Measurements from ENCODE around the gene SH3PXD2A.
"Not testable (repeated sequence)": the region's sequence is repeated elsewhere in the genome, so short reads cannot be mapped to it uniquely, and the experiment has no call there.

Gene SH3PXD2A

DNA sequence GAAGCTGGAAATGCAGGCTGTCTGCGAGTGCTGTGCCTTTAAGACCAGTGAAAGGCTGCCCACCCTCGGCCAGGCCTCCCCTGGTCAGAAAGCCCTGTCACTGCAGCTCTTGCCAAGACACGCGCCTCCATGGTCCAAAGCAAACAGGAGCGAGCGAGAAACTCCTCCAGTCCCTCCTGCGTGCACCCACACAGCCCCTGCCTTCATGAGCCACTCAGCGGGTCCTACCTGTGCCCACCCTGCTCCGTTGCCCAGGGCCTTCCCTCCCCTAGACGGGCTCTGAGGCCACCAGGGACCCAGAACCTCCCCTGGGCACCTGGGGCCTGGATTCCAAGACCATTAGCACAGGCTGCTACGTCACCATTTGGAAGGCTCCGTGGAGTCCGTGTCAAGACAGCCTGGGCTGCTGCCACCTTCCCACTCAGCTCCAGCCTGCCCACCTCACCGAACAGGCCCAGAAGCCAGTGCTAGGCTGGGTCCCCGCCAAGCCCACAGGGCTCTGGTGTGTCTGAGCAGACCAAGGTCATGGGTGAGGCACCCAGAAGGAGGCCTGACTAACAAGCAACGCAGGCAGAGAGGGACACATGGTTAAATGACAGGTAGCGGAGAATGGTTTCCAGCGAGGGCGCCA lies 217.3 kb downstream of the SH3PXD2A start:
- no peak for DNase-seq

DNA sequence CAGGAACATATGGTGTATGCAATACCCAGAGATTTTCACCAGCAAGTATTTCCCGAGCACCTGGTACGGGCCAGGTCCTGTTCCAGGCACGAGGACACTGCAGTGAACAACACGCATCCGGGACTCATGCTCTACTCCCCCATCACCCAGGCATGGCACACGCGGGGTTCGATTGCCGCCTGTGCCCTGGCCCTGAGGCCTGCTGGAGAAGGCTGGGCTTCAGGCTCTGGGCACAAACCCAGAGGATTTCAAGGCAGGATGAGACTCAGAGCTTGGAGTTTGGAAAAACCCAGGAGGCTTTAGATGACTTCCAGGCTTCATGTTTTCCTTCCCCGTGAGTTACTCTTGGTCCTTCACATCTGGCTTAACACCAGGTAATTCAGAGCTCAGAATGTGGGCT lies 218.4 kb downstream of the SH3PXD2A start:
- DNase-seq: no peak

DNA sequence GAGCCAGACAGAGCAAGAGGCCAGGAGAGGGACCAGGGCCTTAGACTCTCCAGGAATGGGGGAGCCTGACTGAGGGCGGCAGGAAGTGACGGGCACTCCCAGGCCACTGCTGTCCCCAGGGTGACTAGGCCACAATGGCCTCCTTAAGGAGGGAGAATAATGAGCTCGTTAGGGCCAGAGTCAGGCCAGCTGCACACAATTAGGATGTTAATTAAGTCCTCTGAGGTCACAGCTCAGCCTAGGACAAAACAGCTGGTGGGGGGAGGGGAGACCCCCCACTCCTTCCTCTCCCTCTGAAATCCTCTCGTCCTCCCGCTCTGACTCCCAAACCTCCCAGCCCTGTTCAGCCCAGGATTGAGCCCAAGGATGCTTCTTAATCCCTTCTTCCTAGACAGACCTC lies 218.9 kb downstream of the SH3PXD2A start:
- no peak for DNase-seq

DNA sequence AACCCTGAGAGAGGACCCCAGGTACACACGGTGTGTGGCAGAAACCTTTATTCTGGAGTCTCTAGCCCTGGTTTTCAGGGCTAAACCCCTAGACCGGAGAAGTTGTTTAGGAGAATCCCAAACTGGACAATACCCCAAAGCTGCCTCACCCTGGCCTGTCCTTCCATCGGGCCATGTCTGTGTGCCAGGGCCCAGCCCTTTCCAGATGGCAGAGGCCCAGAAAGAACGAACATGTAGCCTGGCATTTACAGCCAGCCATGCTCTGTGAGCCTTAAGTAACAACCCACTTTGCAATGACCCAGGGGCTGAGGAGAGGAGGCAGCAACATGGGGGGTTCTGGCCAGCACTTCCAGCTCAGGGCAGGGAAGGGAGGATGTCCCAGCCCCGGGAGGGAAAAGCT lies 219.8 kb downstream of the SH3PXD2A start:
- no peak for DNase-seq

DNA sequence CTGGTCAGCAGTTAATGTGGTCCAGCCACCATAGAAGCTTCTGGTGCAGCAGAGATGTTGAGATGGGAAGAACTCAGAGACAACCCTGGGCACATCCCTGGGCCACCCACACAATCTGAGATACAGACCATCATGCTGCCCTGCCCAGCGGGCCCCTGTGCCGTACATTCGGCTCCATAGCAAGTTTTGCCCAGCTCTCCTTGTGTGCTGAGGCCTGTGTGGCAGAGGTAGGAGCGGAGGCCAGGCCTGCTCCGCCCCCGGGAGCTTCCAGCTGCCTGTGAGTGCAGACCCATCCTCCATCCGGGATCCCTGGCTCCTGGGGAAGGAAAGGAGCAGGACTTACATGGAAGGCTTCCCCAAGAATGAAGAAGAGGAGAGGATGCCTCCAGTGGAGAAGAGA lies 221.5 kb downstream of the SH3PXD2A start:
- DNase-seq: no peak

DNA sequence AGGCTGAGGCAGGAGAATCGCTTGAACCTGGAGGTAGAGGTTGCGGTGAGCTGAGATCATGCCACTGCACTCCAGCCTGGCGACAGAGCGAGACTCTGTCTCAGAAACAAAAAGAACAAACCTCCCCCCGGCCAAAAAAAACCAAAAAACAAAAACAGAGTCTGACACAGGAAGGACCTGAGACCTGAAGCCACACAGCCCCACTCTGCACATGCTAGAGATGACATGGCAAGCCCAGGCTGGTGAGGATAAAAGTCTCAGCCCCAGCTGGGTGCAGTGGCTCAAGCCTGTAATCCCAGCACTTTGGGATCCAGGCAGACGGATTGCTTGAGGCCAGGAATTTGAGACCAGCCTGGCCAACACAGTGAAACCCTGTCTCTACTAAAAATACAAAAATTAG lies 222.5 kb downstream of the SH3PXD2A start:
- DNase-seq: not testable (repeated sequence)

DNA sequence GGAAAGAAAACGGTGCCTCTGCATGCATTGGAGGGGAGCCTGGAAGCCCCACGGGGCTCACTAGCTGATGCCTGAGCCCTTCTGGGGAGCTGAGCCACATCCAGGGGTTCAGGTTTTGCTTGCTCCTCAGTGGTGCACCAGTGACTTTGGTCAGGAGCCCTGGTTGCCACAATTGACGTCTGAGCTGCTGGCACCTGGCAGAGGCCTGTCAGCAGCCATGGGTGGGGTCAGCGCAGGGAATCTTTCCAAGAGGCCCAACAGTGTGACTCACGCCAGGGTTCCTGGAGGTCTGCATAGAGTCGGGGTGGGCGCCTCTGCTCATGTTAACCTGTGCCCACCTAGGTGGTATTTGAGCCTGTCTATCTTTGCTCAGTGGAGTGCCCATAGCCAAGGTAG lies 223.1 kb downstream of the SH3PXD2A start:
- no peak for DNase-seq

DNA sequence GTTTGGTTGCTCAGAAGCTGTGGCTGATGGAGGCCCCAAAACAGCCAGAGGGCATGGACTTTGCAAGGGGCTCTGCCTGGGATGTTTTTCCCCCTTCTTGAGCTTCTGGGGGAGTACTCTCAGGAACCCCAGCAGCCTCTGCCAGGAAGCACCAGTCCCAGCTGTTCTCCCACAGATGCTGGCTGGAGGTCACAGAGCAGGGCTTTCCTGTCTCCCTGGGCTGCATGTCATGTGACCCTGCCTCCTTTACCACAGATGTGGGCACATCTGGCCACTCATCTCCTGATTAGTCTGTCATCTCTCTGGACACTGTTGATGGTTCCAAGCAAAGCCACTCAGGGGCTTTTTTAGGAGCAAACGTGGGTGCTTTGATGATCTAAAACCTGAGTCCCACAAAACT lies 225.2 kb downstream of the SH3PXD2A start:
- DNase-seq: no peak

DNA sequence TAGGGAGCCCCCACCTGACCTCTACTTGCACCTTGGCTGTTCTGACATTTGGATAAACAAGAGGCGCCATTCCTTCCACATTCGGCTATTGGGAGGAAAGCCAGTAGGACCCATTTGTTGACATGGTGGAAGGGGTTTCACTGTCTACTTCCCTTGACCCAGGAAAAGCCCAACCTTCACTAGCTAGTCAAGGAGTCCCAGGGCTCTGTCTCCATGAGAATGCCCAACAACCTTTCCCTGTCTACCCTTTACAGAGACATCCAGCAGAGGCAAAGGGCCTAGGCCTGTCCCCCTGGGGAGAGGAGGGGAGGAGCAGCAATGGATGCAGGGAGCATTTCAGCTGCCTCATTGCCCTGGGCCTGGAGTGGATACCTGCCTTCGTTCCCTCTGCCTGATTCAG lies 225.8 kb downstream of the SH3PXD2A start:
- DNase-seq: no peak

DNA sequence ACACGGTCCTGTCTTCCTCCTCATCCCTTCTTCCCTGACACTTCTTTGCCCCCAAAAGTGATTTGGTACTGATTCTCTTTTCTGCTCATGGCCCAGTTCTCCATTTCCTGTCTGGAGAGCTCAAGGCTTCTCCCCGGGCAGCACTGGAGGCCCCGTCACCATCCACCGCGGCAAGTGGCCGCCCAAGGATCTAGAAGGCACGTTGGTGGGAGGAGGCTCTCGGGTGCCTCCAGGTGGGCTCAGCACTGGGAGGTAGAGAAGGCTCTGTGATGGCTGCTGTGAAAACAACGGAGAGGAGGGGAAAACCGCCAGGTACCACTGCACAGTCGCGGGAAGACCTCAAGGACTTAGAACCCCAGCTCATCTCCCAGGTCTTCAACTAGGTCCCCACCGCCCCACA lies 227.5 kb downstream of the SH3PXD2A start:
- DNase-seq: no peak

DNA sequence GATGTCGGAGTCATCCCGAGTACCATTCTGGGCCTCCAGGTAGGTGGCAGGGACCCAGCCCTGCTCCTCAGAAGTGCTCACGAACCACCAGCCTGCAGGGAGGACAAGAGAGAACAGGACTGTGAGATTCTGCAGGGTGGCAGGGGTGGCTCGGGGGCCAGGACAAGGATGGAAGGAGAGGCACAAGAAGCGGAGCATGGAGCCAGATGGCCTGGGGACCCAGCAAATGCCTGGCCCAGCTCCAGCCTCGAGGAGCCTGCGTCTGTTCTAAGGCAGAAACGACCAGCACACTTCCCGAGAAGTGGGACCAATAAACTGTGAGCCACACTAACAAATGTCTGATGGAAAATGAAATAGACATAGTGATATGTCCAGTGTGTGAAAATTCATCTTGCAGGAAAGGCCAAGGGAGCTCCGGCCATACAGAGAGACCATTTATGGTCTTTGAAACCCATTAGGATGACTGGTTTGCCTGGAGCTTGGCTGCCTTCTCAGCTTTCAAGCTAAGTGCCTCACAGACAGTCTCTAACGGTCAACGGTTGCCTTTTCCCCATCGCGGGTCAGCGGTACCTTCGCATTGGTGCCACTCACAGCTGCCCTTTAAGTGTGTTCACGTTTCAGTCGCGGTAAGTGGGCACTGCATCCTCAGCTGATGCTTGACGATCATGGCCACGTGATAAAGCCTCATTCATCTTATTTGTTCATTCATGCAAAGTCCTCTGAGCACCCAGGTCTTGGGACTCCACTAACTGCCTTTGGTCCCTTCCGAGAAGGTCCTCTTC lies 228.1 kb downstream of the SH3PXD2A start:
- DNase-seq: no peak

DNA sequence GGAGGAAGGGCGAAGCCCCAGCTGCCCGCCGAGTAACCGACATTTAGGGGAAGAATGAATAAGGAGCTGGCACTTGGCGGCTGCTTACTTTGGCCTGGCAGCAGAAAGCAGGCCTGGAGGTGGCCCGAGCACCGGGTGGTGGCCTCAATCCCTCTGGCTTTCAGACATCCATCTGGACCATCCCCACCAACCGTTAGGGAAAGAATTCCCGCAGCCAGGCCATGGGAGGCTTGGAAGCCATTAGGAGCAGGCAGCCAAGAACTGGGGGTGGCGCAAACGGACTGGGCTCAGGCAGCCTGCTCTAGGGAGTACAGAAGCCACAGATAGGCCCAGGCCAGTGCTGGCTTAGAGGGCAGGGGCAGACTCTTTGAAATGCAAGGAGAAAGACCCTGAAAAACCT lies 229.2 kb downstream of the SH3PXD2A start:
- no peak for DNase-seq

DNA sequence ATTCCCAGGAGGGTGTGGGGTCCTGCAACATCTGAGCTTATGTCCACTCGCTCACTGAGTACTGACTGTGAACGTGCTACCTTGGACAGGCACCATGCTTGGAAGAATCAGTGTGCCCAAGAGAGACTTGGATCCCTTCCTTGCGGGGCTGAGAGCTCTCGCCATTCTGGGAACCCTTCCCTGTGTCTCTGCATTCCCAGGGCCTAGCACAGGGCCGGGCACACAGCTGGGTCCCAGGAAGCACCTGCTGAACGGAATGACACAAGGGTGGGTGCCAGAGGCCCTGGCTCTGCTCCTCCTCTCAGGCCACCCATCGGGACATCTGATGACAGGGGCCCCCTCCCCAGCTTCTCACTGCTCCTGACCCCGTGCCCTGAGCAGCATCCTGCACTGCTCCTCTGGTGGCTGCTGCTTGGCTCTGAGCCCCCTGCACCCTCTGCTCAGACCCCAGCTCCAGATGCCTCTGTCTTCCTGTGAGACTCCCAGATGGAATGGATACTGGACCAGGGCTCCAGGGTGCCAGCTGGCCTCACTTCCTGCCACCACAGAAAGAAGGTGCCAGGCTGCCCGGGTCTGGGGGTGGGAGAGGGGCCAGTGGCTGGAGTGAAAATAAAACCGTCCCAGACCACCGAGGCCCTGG lies 232.3 kb downstream of the SH3PXD2A start:
- no peak for DNase-seq

DNA sequence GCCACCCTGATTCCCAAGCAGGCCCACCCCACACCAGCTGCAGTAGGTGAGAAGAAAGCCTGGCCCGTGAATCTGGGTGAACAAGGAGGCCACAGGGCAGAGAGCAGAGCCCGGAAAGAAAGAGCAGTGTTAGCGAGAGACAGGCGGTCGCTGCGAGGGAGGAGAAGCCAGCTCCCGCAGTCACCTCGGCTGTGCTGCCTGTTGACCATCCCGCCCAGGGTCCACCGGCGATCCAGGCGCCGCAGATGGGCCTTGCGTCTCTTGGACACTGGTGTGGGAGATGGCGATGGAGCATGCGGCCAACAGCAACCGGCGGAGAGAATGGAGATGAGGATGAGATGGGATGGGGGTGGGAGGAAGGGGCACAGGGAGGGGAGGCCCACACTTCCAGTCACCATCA lies 233.1 kb downstream of the SH3PXD2A start:
- DNase-seq: no peak

DNA sequence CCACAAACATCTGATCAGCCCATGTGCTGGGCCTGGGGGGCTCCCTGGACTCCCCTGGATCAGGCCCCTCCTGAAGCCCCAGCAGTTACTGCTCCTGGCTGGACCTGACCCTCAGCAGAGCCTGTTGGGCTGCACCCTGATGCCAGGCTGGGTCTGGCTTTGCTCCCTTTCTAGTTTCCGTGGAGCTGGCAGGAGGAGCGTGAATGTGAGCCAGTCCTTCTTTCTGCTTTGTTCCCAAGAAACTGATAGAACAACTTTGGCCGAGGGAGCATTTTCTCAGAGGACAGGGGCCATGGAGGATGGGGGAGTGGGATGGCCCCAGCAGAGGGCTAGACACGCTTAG lies 233.6 kb downstream of the SH3PXD2A start:
- DNase-seq: no peak

DNA sequence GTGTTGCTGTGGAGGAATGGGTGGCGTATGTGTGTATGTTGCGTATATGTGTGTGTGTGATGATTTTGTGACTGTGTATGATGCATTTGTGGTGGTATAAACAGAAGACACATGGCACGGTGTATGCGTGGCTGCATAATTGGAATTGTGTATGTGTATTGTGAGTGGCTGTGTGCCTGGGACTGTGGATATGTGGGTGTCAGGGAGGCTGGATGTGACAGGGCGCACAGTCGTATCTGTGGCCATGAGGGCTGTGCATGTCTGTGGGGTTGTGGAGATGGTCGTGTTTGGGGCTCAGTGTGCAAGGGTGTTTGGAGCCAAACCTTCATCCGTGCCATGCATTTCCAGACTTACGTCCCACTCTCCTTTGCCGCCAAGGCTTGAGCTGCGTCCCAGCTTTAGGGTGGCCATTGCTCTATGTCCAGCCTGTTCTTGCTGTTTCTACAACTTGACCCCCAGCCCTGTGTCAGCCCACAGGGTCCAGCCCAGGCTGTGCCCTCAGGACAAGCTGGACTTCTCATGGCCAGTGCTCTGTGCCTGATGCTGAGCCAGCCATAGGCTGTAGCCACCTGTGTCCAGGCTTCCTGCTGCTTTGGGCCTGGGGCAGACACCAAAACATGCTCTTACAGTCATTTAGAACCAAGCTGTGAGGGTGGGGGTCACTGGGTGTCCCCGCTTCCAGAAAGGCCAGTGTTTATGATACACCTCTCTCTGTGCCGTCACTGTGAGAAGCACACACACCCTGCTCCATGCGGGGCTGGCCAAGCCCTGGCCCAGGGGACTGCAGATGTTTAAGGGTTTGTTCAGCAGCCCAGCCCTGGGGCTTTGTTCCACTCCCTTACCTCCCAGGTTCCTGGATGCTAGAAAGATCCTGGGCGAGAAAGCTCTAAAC lies 234.2 kb downstream of the SH3PXD2A start:
- DNase-seq: no peak

DNA sequence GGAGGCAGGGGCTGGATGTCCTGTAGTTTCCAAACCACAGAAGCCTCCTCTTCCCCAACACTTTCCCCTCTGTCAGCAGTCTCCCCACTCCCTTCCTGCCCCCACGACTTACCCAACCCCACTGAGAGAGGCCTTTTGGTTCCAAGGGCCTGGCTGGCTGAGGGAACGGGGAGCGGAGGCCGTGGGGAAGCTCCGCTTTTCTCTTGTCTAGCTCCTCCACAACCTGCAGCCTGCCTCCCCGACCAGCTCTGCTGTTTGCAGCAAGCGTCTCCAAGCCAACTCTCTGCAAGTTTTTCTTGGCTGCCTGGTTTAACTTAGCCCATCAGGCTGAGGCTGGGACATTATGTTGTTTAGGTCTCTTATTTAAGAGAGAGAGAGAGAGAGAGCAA lies 235.0 kb downstream of the SH3PXD2A start:
- peak; percentile 16 for DNase-seq

DNA sequence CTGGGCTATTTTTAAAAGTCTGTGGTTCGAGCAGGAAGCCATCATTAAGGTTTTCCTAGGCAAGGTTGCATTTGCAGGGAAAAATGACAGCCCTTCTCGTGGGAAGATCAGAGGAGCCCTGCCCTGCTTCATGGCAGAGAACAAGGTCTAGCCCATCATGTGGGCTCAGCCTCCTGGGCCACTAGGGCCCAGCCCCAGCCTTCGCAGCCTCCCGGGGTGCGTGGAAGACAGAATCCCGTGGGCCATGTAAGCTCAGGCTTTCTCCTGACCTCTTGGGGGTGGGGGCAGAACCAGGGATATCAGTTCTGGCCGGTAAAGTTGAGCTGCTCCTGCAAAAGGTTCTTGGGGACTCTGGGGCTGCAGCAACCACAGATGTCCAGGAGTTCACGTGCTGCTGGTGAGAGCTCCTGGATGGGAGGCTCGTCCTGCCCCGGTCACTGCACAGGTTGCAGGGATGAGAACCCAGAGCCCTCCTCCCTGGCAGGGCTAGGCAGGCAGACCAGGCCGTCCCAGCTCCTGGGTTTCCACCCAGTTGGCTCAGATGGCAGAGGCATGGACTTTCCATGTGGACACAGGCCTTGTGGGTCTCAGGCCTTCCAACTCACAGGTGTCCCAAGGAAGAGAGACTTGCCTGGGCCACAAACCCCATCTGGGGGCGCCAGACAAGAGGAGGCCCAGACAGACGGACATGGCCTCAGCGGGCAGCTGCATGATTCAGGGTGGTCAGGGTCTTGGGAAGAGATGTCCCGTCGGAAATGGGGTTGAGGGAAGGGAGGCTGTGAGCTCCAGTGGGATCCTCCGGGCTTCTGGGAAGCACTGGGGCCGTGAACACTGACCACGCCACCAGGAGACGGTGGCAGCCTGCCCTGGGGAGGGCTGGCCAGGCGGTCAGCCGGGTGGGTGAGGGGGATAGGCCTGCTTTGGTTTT lies 235.7 kb downstream of the SH3PXD2A start:
- no peak for DNase-seq

DNA sequence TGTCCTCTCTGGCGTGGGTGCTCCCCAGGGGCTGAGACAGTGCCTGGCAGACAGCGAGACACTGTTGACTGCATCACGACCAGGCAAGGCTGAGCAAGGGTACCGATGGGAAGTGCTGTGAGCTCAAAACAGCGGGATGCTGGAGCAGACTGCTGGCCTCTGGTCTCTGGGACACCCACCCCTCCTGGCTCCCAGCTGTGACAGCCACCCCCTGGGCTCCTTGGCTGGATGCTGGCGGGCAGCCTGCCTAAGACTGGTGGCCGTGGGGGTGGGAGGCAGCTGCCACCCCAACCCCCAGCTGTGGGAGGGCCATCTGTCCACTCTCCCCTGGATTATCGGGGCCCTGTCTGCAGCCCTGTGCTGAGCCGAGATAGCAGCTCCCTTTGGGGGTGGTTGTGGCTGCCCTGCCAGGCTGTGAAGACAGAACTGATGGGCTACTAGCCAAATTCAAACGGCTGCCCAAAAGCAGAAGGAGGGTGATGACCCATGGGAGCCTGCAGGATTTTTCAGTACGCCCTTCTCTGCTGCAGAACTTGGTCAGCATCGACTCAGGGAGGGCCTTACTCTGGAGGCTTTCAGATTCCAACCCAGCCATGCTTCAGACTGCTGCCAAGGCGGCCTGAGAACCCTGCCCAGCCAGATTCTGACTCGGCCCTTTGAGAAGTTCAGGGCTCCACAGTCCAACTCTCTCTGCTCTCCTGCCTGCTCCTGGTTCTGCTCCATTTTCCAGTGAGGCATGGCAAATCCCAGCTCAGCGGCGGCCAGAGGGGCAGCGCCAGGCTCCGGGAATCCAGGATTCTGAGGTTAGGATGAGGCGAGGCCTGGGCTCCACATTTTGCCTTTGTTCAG lies 236.6 kb downstream of the SH3PXD2A start:
- DNase-seq: peak; percentile 31

DNA sequence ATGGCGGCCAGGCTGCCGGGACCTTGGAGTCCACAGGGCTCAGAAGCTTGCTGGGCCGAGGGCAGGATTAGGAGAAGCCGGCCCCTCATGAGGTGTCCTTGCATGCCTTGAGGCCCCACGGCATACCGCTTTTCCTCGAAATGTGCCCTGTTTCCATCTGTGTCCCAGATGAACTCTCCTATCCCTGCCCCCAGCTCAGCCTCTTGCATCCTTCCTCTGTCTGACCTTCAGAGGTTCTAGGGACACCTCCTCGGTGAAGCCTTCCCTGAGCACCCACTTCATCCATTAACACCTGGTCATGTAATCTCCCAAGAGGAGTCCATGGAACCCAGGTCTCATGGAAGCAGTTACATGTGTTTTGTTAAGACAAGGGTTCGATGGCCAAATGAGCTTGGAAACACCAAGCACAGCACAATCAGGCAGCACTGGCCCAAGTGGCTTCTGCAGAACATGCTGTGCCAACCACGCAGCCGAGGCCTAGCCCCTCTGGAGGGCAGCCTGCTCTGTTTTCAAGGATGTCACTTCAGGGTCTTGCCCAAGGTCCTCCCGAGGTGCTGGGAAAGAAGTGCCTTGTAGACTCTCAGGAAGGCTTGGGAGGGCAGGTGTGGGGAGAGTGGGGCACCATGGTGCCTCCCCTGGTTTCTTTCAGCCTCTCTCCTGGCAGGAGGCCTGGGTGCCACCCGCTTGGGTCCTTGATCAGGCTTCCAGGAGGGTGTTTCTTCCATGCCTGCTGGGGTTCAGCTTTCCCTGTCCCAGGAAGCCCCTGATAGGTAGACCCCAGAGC lies 237.6 kb downstream of the SH3PXD2A start:
- no peak for DNase-seq
